ENCODE measurements around the gene COL2A1.

GRCh38 chr12:48008950-48009349 lies 4.7 kb upstream of the COL2A1 start:
- TF ChIP-seq, protein P1, sequence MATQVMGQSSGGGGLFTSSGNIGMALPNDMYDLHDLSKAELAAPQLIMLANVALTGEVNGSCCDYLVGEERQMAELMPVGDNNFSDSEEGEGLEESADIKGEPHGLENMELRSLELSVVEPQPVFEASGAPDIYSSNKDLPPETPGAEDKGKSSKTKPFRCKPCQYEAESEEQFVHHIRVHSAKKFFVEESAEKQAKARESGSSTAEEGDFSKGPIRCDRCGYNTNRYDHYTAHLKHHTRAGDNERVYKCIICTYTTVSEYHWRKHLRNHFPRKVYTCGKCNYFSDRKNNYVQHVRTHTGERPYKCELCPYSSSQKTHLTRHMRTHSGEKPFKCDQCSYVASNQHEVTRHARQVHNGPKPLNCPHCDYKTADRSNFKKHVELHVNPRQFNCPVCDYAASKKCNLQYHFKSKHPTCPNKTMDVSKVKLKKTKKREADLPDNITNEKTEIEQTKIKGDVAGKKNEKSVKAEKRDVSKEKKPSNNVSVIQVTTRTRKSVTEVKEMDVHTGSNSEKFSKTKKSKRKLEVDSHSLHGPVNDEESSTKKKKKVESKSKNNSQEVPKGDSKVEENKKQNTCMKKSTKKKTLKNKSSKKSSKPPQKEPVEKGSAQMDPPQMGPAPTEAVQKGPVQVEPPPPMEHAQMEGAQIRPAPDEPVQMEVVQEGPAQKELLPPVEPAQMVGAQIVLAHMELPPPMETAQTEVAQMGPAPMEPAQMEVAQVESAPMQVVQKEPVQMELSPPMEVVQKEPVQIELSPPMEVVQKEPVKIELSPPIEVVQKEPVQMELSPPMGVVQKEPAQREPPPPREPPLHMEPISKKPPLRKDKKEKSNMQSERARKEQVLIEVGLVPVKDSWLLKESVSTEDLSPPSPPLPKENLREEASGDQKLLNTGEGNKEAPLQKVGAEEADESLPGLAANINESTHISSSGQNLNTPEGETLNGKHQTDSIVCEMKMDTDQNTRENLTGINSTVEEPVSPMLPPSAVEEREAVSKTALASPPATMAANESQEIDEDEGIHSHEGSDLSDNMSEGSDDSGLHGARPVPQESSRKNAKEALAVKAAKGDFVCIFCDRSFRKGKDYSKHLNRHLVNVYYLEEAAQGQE (tag by site-specific recombination; IDR thresholded peaks at IDR 0.05) = no peak
- TF ChIP-seq ZNF121 (tag by site-specific recombination; IDR thresholded peaks at IDR 0.05) (no peak), CTCF (tag by site-specific recombination; IDR thresholded peaks at IDR 0.05) (no peak), ZNF274 (IDR thresholded peaks at IDR 0.05; ENCODE audit: low read length) (no peak), ZNF274 (tag by site-specific recombination; IDR thresholded peaks at IDR 0.05; ENCODE audit: borderline replicate concordance) (no peak), ZNF704 (tag by site-specific recombination; IDR thresholded peaks at IDR 0.05) (no peak)

Measured in HEK293 (cell line).